HAP-1 (cell line): ENCODE results near the gene ASTN2.

ENCODE experiments used
- DNase-seq, 2 experiments: peaks; one replicate each; pipeline ENCODE4 v3.0.0-alpha.2; 2016 to 2020; ENCODE audit warnings: low spot score in 2 of 2
- H3K27me3 ChIP-seq: fragments of 250-450 bp; sonication (Bioruptor Pico); 2 replicates; pipeline ENCODE4 v1.5.1; 2020; ENCODE audit warnings: low read depth, mild to moderate bottlenecking, moderate library complexity
- H3K36me3 ChIP-seq: fragments of 250-450 bp; sonication (Bioruptor Pico); replicated peaks from 2 replicates; pipeline ENCODE4 v1.5.1; 2020; ENCODE audit warnings: mild to moderate bottlenecking
- H3K4me1 ChIP-seq: fragments of 250-450 bp; sonication (Bioruptor Pico); 2 replicates; pipeline ENCODE4 v1.5.1; 2020; ENCODE audit warnings: mild to moderate bottlenecking
- H3K4me3 ChIP-seq: fragments of 250-450 bp; sonication (Bioruptor Pico); 2 replicates; pipeline ENCODE4 v1.5.1; 2020; ENCODE audit warnings: mild to moderate bottlenecking, moderate library complexity
- H3K9me3 ChIP-seq: fragments of 250-450 bp; sonication (Bioruptor Pico); 2 replicates; pipeline ENCODE4 v1.5.1; 2020; ENCODE audit warnings: mild to moderate bottlenecking, moderate library complexity
- in situ Hi-C: fragments of 300-500 bp; cut with MboI; formaldehyde crosslinking; loops from 3 replicates; pipeline ENCODE4 v1.14.3; 2020; ENCODE audit warnings: low sequenced_read_pairs, inconsistent platforms, mixed read lengths

ASTN2 gene

DNA sequence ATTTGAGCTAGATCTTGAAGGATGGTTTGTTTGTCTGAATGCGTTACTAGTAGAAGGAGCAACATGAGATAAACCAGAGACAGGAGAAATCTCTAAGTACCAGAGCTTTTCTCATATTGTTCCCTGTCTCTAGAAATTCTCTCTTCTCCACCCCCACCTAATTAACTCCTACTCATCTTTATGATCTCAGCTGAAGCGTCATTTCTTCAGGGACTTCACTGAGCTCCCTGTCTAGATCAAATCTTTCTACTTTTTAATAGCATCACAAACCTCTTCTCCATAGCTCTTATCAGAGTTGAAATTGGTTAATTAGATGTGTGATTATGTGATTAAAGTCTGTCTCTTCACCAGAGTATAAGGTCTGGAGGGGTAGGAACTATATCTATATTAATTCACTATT, 1035.0 kb downstream of the ASTN2 start:
- no peak for DNase-seq
- in situ Hi-C loops = no loop called here
- no peaks in the 10 kb centered on the region for H3K36me3 ChIP-seq

DNA sequence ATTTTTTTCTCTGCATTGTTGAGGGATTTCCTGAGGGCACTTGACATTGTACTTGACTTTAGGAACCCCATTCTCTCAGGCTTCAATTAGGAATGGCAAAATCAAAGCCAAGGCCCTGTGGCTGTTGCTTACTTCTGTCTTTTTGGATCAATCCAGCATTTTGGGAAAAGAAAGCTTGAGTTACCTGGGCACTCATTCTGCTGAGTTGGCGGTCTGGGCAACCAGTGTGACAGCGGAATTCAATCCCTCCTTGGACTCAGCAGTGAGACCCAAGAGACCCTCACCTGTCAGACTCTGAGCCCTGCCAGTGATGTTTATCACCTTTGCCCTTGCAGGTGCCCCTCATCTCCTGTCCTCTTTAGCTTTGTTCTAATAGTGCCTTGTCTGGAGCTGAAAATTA, 1036.0 kb downstream of the ASTN2 start:
- H3K27me3 ChIP-seq = 0 out of 2 replicates have a peak, but pooled peaks cover 2% of the 10 kb centered on the region
- no peak overlapping the region for H3K4me3 ChIP-seq
- in situ Hi-C loops = no loop called here
- DNase-seq = no peak
- no peaks in the 10 kb centered on the region for H3K36me3 ChIP-seq
- no peaks in the 10 kb centered on the region for H3K4me1 ChIP-seq
- H3K9me3 ChIP-seq = no peaks in the 10 kb centered on the region

More for the DNA sequence above, 1035.0 kb downstream of the ASTN2 start:
- H3K4me3 ChIP-seq = no peak overlapping the region
- H3K27me3 ChIP-seq = 0 out of 2 replicates have a peak, but pooled peaks cover 2% of the 10 kb centered on the region
- no peaks in the 10 kb centered on the region for H3K4me1 ChIP-seq
- H3K9me3 ChIP-seq = no peaks in the 10 kb centered on the region

DNA sequence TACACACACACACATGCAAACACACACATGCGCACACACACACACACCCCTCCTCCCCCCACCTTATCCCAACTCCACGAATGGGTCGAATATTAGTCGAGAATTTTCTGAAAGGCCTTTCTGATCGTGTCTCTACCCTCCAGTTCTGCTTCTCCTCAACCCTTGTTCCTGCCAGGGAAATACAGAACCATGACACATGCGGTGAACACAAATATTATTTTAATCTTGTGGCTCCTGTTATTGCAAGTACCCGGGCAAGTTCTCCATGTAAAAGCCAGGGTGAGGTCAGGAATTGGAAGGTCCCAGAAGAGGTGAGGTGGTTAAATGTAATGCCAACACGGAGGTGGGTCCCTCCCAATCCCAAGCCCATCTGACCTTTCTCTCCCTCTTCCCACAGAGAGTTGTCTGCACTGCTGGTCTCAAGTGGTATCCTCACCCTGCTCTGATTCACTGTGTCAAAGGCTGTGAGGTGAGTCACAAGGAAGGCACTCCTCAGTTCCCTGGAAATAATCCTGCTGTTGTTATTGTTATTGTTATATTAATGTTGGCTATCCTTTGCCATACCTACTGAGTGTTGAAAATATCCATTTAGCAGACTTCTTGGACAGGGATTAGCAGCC, 1037.6 kb downstream of the ASTN2 start:
- in situ Hi-C loops = no loop called here
- no peaks in the 10 kb centered on the region for H3K9me3 ChIP-seq
- H3K4me3 ChIP-seq = no peak overlapping the region
- 0 out of 2 replicates have a peak, but pooled peaks cover 2% of the 10 kb centered on the region for H3K27me3 ChIP-seq
- H3K36me3 ChIP-seq = no peaks in the 10 kb centered on the region
- no peak for DNase-seq
- no peaks in the 10 kb centered on the region for H3K4me1 ChIP-seq
